PC-3 (cell line): Measurements from ENCODE around the gene ZNF766. TPM values are rescaled to one million over a fixed set of nuclear protein-coding genes. Genes with fewer than 3 reads are reported as not detected.

Experiments
- ATAC-seq: fragments of 200-7000 bp; cut with Tn5 transposase; 2 replicates; pipeline ENCODE4 v1.9.1; 2020; ENCODE audit warnings: mild to moderate bottlenecking, moderate library complexity
- BruUV-seq: library from RNA; stranded (reverse); fragments of 400-500 nt; replicated peaks from 2 replicates; lab custom pipeline; 2021; lab: Mats Ljungman, UMichigan
- CTCF ChIA-PET: fragments of 300-600 bp; sonication (Branson Sonifier 250); formaldehyde crosslinking; loops from one replicate; lab custom pipeline; 2022; ENCODE audit warnings: antibody characterized with exemption; lab: Charles Lee
- POLR2A ChIA-PET: fragments of 300-600 bp; sonication (Branson Sonifier 250); formaldehyde crosslinking; loops from one replicate; lab custom pipeline; 2022; ENCODE audit warnings: antibody characterized with exemption; ENCODE audit not compliant: unreplicated experiment; lab: Charles Lee
- DNase-seq: peaks from one replicate; pipeline ENCODE4 v3.0.0-alpha.2; 2015
- H2AFZ ChIP-seq: fragments of 300-600 bp; sonication (generic); 2 replicates; pipeline ENCODE4 v1.6.0; 2016; ENCODE audit warnings: antibody characterized with exemption, low read length
- H3F3A ChIP-seq: fragments of 300-600 bp; sonication (generic); one replicate; pipeline ENCODE4 v1.6.0; 2017; ENCODE audit warnings: antibody characterized with exemption, low read length, control low read depth, mild to moderate bottlenecking; ENCODE audit not compliant: unreplicated experiment
- H3K27ac ChIP-seq: fragments of 300-600 bp; sonication (generic); 2 replicates; pipeline ENCODE4 v1.5.1; 2016; ENCODE audit warnings: mild to moderate bottlenecking, low read length
- H3K27me3 ChIP-seq: fragments of 300-600 bp; sonication (generic); 2 replicates; pipeline ENCODE4 v1.6.1; 2016; ENCODE audit warnings: low read length, mixed read lengths
- H3K36me3 ChIP-seq: fragments of 300-600 bp; sonication (generic); 2 replicates; pipeline ENCODE4 v1.6.1; 2016; ENCODE audit warnings: low read depth, mixed run types, low read length, mixed read lengths
- H3K4me1 ChIP-seq: fragments of 300-600 bp; sonication (generic); 2 replicates; pipeline ENCODE4 v1.5.1; 2016; ENCODE audit warnings: low read length; ENCODE audit not compliant: insufficient read depth
- H3K4me2 ChIP-seq: fragments of 300-600 bp; sonication (generic); 2 replicates; pipeline ENCODE4 v1.6.0; 2016; ENCODE audit warnings: low read length
- H3K4me3 ChIP-seq: fragments of 300-600 bp; sonication (generic); 2 replicates; pipeline ENCODE4 v1.5.1; 2016; ENCODE audit warnings: mild to moderate bottlenecking, low read length, mixed read lengths
- H3K79me2 ChIP-seq: fragments of 300-600 bp; sonication (generic); 2 replicates; pipeline ENCODE4 v1.6.1; 2017; ENCODE audit warnings: low read length, mixed read lengths
- H3K9ac ChIP-seq: fragments of 300-600 bp; sonication (generic); 2 replicates; pipeline ENCODE4 v1.6.0; 2016; ENCODE audit warnings: mild to moderate bottlenecking, low read length
- H3K9me2 ChIP-seq: fragments of 300-600 bp; sonication (generic); replicated peaks from 2 replicates; pipeline ENCODE4 v1.6.1; 2016; ENCODE audit warnings: mixed run types, low read length, mixed read lengths
- H3K9me3 ChIP-seq: fragments of 300-600 bp; sonication (generic); 2 replicates; pipeline ENCODE4 v1.6.1; 2016; ENCODE audit warnings: low read length, mixed read lengths
- H4K20me1 ChIP-seq: fragments of 300-600 bp; sonication (generic); 2 replicates; pipeline ENCODE4 v1.6.1; 2016; ENCODE audit warnings: low read length, mixed read lengths
- EZH2 ChIP-seq: fragments of 300-600 bp; sonication (generic); IDR thresholded peaks from one replicate; pipeline ENCODE4 v1.6.1; 2017; ENCODE audit warnings: antibody characterized with exemption, mild to moderate bottlenecking, low read length; ENCODE audit not compliant: unreplicated experiment
- EZH2phosphoT487 ChIP-seq: fragments of 300-600 bp; sonication (generic); IDR thresholded peaks from 2 replicates; pipeline ENCODE4 v1.6.1; 2018; ENCODE audit warnings: mild to moderate bottlenecking, antibody characterized with exemption, low read length, borderline replicate concordance
- intact Hi-C: fragments of 100-400 bp; cut with micrococcal nuclease; formaldehyde crosslinking; loops from 2 replicates; pipeline ENCODE4 v1.9.0; 2023
- total RNA-seq: library from RNA; depleted of rRNA; stranded (reverse); fragments of >200 nt; gene quantifications from 2 replicates; pipeline ENCODE4 v1.2.3, GENCODE V29; 2014
- TF ChIP-seq, protein P1 (sequence below): fragments of 300-600 bp; sonication (generic); conservative IDR thresholded peaks from 2 replicates; pipeline ENCODE4 v1.5.1; 2017; ENCODE audit warnings: antibody characterized with exemption, low read depth, mild to moderate bottlenecking, low read length

ZNF766 gene
- total RNA-seq, 1 experiment from 2014 or later = 11.7 TPM

DNA sequence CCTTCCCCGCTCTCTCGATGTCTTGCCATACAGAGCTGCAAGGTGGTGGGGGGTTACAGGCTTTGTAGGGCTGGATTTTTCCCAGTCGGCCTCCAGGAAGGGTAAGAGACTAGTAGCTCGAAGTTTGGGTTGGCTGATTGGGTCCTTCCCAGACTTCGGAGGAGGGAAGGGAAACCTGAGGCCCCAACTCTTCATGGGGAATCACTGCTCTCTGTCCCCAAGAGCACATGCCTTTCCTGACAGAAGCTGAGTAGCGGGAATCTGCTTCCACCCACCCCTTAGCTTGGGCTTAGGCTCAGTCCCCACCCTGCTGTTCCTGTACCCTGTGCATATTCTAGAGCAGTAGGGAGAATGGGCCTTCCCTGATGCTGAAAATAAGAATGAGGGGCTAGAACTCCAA, 39.9 kb upstream of the ZNF766 start:
- ChIA-PET POLR2A (no interaction called here), CTCF (no interaction called here)
- H3K27me3 ChIP-seq = no peaks in the 10 kb centered on the region
- peaks cover 5% of the 10 kb centered on the region for H3F3A ChIP-seq
- H3K27ac ChIP-seq = no peak overlapping the region
- no peak overlapping the region for H3K9ac ChIP-seq
- ATAC-seq (no peak), DNase-seq (no peak)
- peaks cover 44% of the 10 kb centered on the region for H3K36me3 ChIP-seq
- no peaks in the 10 kb centered on the region for H3K9me3 ChIP-seq
- TF ChIP-seq, protein P1, sequence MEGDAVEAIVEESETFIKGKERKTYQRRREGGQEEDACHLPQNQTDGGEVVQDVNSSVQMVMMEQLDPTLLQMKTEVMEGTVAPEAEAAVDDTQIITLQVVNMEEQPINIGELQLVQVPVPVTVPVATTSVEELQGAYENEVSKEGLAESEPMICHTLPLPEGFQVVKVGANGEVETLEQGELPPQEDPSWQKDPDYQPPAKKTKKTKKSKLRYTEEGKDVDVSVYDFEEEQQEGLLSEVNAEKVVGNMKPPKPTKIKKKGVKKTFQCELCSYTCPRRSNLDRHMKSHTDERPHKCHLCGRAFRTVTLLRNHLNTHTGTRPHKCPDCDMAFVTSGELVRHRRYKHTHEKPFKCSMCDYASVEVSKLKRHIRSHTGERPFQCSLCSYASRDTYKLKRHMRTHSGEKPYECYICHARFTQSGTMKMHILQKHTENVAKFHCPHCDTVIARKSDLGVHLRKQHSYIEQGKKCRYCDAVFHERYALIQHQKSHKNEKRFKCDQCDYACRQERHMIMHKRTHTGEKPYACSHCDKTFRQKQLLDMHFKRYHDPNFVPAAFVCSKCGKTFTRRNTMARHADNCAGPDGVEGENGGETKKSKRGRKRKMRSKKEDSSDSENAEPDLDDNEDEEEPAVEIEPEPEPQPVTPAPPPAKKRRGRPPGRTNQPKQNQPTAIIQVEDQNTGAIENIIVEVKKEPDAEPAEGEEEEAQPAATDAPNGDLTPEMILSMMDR = no peak
- TF ChIP-seq EZH2 (no peak), EZH2phosphoT487 (no peak)
- no peaks in the 10 kb centered on the region for H4K20me1 ChIP-seq
- no peaks in the 10 kb centered on the region for H3K9me2 ChIP-seq
- no peak overlapping the region for H2AFZ ChIP-seq
- intact Hi-C loops = no loop called here
- H3K4me1 ChIP-seq = 0 out of 2 replicates have a peak, but pooled peaks cover 5% of the 10 kb centered on the region
- H3K4me2 ChIP-seq = no peak overlapping the region
- no TSS peak for BruUV-seq
- no peaks in the 10 kb centered on the region for H3K79me2 ChIP-seq
- H3K4me3 ChIP-seq = no peak overlapping the region

DNA sequence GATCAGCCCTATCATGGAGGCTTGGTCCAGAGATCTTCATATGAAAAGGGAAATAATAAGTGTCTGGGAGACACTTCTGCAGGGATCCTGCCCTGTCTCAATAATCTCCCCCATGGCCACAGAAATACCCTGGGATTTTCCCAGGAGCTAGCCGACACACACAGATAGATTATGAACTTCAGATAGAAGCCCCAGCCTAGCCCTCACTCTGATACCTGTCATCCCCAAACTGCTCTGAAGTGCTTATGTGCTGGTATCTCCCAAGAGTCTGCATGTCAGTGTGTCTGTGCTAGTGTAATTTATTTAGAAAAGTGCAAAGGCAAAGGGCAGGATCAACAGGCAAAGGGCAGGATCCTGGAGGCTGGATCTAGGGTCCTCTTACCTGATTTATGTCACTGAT, 38.7 kb upstream of the ZNF766 start:
- intact Hi-C loops = no loop called here
- Histone ChIP-seq H3K9me2 (no peaks in the 10 kb centered on the region), H3K36me3 (peaks cover 34% of the 10 kb centered on the region), H3F3A (peaks cover 5% of the 10 kb centered on the region), H3K27me3 (no peaks in the 10 kb centered on the region), H3K9me3 (no peaks in the 10 kb centered on the region), H3K27ac (no peak overlapping the region), H4K20me1 (no peaks in the 10 kb centered on the region), H3K4me2 (no peak overlapping the region), H3K4me1 (0 out of 2 replicates have a peak, but pooled peaks cover 5% of the 10 kb centered on the region), H3K79me2 (no peaks in the 10 kb centered on the region), H2AFZ (no peak overlapping the region), H3K9ac (no peak overlapping the region), H3K4me3 (no peak overlapping the region)
- no peak for DNase-seq
- TF ChIP-seq EZH2 = no peak
- TF ChIP-seq, protein P1 = no peak
- TF ChIP-seq EZH2phosphoT487 = no peak
- no TSS peak for BruUV-seq
- CTCF ChIA-PET = no interaction called here
- ATAC-seq = peak; percentile 7; the same call in 1 of the 2 replicates
- POLR2A ChIA-PET = no interaction called here

DNA sequence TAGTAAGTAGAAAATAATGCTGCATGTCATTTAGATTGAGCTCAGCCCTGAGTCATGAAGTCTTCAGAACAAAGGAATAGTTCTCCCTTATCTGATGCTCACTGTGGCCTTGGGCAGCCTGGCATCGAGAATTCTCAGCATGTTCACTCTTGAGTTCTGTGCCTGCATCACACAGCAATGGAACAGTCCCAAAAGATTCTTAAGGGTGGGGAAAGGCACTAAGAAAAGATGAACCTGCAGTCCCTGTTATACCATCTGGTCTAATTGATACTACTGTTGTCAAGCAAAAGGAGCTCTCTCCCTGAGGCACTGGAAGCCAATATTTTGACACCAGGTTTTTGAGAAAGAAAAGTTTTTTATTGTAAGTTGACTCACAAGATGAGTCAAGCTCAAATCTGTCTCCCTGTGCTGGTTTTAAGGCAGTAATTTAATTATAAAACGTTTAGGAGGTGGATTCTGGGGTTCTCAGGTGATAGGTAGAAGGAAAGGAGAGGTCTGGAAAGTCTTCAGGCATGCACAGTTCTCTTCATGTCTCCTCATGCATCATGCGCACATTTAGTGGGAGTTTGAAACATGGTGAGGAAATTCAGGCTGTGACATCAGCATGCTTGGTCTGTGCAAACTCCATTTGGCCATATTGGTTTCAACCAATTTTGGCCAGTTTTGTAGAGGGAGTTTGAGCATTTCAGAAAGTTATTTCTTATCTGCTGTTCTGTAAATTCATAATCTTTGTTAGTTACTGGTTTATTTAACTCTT, 38.1 kb upstream of the ZNF766 start:
- Histone ChIP-seq H3K4me2 (no peak overlapping the region), H2AFZ (no peak overlapping the region), H3K9me3 (no peaks in the 10 kb centered on the region), H3K9ac (no peak overlapping the region), H3F3A (peaks cover 5% of the 10 kb centered on the region), H3K9me2 (no peaks in the 10 kb centered on the region), H3K79me2 (no peaks in the 10 kb centered on the region), H3K36me3 (peaks cover 28% of the 10 kb centered on the region), H3K4me1 (0 out of 2 replicates have a peak, but pooled peaks cover 5% of the 10 kb centered on the region), H4K20me1 (no peaks in the 10 kb centered on the region), H3K4me3 (no peak overlapping the region), H3K27ac (no peak overlapping the region), H3K27me3 (no peaks in the 10 kb centered on the region)
- TF ChIP-seq EZH2phosphoT487 = no peak
- TF ChIP-seq EZH2 = no peak
- TF ChIP-seq, protein P1 = no peak
- intact Hi-C loops = no loop called here
- ChIA-PET CTCF (no interaction called here), POLR2A (no interaction called here)
- BruUV-seq = no TSS peak
- ATAC-seq (peak; percentile 57), DNase-seq (peak; percentile 47)
